NCI-H510A (cell line): Measurements from ENCODE around the gene DOCK7.
"Not testable (repeated sequence)": the region's sequence is repeated elsewhere in the genome, so short reads cannot be mapped to it uniquely, and the experiment has no call there.

ENCODE experiments used
- DNase-seq: peaks from one replicate; lab custom pipeline; 2025; lab: John Stamatoyannopoulos, UW

Gene DOCK7, protein sequence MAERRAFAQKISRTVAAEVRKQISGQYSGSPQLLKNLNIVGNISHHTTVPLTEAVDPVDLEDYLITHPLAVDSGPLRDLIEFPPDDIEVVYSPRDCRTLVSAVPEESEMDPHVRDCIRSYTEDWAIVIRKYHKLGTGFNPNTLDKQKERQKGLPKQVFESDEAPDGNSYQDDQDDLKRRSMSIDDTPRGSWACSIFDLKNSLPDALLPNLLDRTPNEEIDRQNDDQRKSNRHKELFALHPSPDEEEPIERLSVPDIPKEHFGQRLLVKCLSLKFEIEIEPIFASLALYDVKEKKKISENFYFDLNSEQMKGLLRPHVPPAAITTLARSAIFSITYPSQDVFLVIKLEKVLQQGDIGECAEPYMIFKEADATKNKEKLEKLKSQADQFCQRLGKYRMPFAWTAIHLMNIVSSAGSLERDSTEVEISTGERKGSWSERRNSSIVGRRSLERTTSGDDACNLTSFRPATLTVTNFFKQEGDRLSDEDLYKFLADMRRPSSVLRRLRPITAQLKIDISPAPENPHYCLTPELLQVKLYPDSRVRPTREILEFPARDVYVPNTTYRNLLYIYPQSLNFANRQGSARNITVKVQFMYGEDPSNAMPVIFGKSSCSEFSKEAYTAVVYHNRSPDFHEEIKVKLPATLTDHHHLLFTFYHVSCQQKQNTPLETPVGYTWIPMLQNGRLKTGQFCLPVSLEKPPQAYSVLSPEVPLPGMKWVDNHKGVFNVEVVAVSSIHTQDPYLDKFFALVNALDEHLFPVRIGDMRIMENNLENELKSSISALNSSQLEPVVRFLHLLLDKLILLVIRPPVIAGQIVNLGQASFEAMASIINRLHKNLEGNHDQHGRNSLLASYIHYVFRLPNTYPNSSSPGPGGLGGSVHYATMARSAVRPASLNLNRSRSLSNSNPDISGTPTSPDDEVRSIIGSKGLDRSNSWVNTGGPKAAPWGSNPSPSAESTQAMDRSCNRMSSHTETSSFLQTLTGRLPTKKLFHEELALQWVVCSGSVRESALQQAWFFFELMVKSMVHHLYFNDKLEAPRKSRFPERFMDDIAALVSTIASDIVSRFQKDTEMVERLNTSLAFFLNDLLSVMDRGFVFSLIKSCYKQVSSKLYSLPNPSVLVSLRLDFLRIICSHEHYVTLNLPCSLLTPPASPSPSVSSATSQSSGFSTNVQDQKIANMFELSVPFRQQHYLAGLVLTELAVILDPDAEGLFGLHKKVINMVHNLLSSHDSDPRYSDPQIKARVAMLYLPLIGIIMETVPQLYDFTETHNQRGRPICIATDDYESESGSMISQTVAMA (N-terminal part only)

DNA sequence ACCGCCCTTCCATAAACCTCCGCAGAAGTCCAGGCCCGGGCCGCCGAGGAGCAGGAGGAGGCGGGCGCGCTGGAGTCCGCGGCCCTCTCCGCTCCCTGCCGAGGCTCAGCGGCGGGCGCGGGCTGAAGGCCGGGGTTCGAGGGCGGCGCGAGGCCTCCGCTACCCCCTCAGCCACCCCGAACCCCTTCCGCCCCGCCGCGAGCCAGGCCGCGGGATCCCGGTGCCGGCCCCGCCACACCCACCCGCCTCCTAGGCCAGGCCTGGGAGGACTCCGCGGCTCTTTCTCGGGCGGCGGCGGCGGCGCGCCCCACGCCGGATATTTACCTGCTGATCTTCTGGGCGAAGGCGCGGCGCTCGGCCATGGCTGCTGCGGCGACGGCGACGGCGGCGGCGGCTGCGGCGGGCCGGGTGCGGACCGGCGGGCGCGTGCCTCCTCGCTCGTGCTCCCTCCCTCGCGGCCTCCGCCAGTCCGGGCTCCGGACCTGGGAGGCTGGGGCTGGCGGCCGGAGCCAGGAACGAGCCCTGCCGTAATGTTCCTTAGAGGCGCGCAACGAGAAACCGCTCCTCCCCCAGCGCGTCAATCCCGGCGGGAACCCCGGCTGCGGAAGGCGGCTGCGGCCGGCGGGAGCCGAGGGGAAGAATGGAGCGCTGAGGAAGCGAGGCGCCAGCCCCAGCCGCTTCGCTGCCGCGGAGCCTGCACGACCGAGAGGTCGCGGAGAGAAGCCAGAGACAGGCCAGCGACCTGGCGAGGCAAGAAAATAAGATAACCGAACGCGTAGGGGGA is at the start of gene DOCK7:
Gene DOCK7, minus strand, starts transcription at position 484 of the 784 bp plus-strand sequence. Its CDS starts 122 bp downstream, at position 362.
- peak; percentile 76 for DNase-seq

DNA sequence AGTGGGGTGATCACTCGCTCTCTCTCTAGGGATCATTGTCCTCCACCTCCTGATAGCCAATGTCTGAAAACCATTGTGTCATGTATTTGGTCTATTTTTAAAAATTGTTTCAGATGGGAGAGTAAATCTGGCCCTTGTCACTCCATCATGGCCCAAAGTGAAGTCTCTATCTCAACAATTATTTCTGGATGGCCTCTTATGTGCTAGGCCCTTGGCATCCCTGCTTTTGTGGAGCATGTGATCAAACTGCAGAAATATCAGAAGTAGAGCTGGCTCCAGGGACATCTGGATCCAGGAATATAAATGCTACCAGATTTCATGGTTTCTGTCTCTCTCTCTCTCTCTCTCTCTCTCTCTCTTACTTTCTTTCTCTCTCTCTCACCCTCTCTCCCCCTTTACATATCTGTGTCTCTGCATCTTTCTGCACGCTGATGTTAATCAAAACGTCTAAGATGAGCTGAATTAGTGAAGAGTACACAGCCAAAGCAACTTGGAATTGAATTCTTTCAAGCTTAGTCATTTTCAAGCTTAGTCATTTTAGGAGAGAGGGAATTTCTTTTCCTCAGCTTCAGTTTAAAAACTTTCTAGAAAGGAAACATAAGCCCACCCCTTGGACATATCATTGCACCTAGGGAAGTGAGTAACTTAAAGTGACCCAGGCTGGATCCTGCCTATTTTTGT is 47.4 kb upstream of the DOCK7 start:
- DNase-seq, result no peak

DNA sequence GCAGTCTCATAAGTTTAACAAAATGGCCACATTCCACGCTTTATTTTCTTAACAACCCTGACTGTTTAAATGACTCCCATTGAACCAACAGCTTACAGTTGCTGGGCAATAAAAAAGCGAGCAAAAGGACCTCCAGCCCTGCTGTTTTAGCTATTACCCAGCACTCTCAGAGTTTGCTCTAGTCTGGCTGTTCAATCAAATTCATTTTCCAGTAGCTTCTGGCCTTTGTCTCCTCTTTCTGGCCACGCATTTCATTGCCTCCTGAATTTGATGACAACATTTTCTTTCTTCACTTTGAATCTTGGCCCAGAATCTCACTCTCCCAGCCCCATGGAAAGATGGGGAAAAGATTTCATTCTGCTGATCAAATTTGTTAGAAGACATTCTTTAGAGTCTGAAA is 44.1 kb upstream of the DOCK7 start:
- no peak for DNase-seq

DNA sequence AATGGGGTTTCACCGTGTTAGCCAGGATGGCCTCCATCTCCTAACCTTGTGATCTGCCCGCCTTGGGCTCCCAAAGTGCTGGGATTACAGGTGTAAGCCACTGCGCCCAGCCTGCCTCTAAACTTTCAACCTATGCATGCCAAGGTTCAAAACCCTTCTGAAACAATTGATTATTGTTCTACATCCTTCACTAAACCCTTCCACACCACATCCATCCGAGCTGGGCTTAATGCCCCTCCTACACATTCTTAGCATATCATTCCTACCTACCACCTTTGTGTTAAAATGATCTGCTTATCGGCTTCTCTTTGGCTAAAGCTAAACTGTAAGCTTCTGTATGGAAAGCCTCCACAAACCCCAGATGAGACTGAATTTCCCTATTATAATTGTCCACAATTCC is 40.8 kb upstream of the DOCK7 start:
- DNase-seq, result no peak

DNA sequence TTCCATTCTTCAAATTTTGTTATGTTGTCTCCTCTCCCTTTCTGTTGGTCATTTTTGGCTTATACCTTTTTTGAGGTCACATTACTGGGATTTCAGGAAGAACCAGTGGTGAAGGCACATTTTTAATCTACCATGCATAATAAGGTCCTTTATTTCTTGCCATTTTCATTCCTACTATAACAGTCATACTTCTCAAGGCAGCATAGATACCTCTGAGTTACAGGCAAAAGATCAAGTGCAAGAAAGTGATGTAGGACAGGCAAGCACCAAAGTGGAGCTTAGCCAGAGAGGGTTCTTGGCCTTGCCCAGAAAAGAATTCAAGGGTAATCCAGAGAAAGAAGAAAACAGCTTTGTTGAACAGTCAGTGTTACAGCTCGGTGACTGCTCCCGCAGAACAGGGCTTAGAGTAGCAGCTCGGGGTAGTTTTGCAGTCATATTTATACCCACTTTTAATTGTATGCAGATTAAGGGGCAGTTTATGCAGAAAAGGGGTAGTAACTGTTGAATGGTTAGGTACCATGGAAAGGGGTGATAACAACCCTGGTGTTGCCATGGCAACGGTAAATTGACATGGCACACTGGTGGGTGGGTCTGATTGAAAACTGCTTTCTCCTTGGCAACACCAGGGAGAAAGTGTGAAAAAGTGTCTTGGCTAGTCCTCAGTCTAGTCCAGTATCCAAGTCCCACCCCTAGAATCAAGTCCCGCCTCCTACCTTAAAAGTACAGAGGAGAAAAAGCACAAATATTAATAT is 39.6 kb upstream of the DOCK7 start:
- no peak for DNase-seq

DNA sequence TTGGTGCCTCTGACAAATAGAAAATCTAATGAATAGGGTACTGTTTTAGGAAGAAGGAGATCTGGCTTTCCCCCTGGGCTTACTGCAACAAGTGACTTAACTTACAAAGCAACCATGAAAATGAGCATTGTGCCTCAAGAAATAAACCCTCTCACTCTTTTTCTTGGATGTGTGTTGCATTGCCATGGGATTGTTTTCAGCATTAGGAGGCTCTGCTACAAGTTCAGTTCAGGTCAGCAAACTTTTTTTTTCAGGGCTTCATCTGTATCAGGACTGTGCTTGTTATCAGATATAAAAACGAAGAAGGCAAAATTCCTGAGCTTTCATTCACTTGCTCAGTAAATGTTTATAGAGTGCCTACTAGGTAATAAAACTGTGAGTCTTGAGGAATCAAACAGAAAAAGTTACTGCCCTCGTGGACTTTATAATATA is 37.8 kb upstream of the DOCK7 start:
- no peak for DNase-seq

DNA sequence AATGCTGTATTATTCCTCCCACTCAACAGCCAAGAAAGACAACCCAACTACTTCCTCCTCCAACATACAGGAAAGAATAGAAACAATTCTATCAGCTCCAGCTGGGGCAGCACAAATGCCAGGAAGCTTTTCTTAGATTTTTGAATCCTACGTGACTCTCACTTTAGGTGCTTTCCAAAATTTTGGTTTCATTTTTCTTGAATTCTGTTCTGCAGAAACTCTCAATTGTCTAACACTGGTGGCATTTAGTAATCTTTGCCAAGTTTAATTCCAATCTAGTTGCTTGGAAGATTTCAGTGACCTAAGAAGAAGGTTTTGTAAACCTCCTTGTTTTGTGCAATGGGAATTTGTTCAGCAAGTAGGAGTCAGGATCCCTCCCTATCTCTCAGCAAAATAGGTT is 37.1 kb upstream of the DOCK7 start:
- DNase-seq, result no peak

DNA sequence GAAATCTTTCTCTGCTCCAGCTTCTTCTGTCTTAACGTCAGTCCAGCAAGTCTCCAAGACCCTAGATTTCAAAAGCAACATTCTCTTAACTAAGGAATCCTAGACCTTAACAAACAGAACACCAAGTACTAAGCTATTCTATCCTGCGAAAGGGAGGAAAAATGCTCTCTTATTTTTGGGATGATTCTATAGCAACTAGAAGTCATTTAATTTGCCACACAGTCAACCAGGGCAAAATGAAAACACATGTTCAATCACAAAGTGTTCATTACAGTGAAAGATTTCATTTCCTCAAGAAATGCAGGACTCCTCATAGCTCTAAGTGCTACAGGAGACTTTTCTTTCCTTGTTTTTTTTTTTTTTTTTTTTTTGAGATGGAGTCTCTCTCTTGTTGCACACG is 36.2 kb upstream of the DOCK7 start:
- no peak for DNase-seq

GRCh38 chr1:62723883-62724282 is 35.7 kb upstream of the DOCK7 start:
- DNase-seq, result no peak

GRCh38 chr1:62722796-62723195 is 34.6 kb upstream of the DOCK7 start:
- DNase-seq, result no peak

- DNase-seq, result no peak
These were observed 32.9 kb upstream of the DOCK7 start for GRCh38 chr1:62720946-62721554.

DNA sequence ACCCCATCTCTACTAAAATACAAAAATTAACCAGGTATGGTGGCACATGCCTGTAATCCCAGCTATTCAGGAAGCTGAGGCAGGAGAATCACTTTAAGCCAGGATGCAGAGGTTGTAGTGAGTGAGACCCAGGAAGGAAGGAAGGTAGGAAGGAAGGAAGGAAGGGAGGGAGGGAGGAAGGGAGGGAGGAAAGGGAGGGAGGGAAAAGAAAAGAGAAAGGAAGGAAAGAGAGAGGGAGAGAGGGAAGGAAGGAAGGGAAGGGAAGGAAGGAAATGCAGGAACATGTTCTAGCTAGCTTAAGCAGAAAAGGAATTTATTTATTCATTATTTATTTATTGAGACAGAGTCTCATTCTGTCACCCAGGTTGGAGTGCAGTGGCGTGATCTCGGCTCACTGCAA is 30.2 kb upstream of the DOCK7 start:
- not testable (repeated sequence) for DNase-seq

GRCh38 chr1:62717483-62717882 is 29.3 kb upstream of the DOCK7 start:
- no peak for DNase-seq

DNA sequence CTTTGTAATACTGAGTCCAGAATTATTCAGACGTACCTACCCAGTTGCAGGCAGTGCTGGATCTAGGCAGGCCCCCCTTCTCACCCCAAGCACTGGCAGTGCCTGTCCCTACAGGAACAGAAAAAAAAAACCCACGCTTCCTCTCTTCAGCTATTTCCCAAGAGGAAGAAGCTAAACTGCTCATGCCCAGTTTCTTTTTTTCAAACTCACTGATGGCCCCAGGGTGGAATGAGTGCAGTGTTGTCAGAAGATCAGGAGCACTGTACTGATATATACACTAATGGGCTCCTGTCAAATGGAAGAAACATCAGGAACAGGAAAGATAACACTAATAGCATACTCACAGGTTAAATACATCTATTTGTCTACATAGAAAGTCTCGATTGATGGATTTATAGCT is 28.2 kb upstream of the DOCK7 start:
- no peak for DNase-seq

DNA sequence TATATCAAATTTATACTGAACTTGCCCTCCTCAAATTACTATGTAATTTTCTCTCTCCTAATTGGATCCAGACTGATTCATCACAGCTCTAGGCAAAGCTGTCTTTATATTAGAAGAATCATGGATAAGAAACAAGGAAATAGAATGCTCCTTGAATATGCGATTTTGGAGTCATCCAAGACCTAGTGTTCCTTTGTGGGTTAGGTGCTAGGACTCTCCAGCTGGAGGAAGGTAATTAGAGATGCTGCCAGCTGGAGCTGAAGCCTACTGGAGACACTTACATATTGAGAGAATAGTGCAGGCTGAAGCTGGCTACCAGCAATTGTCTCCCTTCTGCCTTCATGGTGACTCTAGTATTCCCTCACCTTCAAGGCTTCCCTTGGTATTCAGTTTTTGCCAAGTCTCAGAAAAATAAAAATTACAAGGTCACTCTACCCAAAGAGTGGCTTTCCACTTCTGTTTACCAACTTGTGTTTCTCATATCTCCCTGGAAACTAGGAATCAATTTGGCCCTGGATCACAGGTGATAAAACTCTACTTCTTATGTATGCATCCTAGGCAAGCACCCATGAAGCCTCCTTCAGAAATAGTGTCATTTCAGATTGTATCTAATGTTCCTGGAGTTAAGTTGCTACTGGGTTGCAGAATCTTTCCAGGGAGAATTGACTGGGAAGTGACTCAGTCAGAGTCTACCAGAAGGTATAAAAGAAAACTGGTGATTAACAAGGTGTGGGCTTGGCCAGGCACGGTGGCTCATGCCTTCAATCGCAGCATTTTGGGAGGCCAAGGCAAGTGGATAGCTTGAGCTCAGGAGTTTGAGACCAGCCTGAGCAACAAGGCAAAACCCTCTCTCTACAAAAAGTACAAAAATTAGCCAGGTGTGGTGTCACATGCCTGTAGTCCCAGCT is 24.4 kb upstream of the DOCK7 start:
- no peak for DNase-seq

GRCh38 chr1:62707744-62708120 is 19.5 kb upstream of the DOCK7 start:
- no peak for DNase-seq

- no peak for DNase-seq
These were observed 19.0 kb upstream of the DOCK7 start for GRCh38 chr1:62706985-62707743.

DNA sequence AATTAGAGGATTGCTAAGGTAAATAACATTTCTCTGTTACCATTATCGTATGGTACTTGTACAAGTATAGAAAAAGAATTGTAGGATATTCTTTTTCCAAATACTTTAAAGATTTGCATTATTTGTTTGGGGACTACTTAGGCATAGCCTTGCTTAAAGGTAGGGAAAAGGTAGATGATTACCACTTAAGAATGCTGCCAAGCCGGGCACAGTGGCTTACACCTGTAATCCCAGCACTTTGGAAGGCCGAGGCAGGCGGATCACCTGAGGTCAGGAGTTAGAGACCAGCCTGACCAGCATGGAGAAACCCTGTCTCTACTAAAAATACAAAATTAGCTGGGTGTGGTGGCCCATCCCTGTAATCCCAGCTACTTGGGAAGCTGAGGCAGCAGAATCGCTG is 10.0 kb upstream of the DOCK7 start:
- DNase-seq, result not testable (repeated sequence)
